G401.6 (cell line): ENCODE results near the gene FYCO1.

ENCODE experiments used
- FAIRE-seq: peaks from 2 replicates; lab custom pipeline; 2012; peaks lifted over from hg19 to GRCh38; lab: Jason Lieb, UNC

Gene FYCO1

DNA sequence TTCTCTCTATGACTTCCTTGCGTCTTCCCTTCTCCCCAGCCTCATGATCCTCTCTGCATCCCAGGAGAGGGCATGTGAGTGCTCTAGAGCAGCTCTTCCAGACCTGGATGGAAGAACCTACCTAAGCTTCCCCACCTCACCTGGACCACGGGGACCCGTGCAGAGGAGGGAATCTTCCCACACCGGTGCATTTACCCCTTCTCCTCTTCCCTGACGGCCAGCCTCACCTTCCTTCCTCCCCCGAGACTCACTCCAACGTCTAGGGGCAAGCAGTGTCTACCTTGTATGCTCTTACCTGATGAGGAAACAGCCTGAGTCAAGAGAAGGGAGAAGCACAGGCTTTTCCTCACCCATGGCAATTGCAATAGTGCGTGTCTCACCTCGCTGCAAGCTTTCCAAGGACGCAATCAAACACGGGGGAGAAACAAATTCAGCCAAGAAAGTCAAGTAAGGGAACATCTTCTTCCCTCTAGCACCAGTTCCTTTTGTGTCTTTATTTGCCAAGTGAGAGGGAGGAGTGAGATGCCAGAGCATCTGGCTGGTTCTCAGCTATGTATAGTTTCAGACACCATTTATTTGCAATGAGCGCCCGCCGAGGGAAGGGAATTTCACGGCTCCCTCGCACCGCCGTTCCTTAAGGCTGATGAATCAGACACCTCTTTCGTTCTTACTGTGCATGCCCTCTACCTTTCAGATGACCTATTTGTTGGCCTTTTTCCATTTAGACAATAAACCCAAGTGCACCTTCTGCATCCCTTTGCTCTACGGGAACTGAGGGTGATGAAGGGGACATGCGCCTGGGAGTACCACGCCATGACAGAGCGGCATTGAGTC, 111.0 kb downstream of the FYCO1 start:
- no peak for FAIRE-seq

GRCh38 chr3:45881078-45882022, 114.3 kb downstream of the FYCO1 start:
- FAIRE-seq: no peak

DNA sequence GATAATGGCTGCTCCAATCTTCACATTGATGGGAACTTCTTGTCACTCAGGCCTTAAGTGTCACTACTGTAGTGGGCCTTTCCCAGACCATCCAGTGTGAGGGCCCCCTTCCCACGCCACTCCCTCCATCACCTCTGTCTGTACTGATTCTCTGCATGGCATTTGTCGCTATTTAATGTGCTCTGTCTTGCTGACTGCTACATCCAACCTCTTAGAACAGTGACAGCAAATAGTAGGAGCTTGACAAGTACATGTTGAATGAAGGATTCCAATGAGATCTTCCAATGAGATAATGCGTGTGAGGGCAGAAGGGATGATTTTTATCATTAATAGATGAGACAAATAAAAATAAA, 114.9 kb downstream of the FYCO1 start:
- no peak for FAIRE-seq

- no peak for FAIRE-seq
Observed at GRCh38 chr3:45878124-45878523, 117.5 kb downstream of the FYCO1 start.

- no peak for FAIRE-seq
Observed at GRCh38 chr3:45874677-45875346, 120.8 kb downstream of the FYCO1 start.

GRCh38 chr3:45873638-45874037, 122.0 kb downstream of the FYCO1 start:
- no peak for FAIRE-seq

- no peak for FAIRE-seq
Observed at GRCh38 chr3:45873036-45873435, 122.6 kb downstream of the FYCO1 start.

- no peak for FAIRE-seq
Observed at GRCh38 chr3:45872569-45872968, 123.1 kb downstream of the FYCO1 start.

GRCh38 chr3:45871780-45872179, 123.8 kb downstream of the FYCO1 start:
- no peak for FAIRE-seq

GRCh38 chr3:45870099-45870498, 125.5 kb downstream of the FYCO1 start:
- FAIRE-seq: no peak

DNA sequence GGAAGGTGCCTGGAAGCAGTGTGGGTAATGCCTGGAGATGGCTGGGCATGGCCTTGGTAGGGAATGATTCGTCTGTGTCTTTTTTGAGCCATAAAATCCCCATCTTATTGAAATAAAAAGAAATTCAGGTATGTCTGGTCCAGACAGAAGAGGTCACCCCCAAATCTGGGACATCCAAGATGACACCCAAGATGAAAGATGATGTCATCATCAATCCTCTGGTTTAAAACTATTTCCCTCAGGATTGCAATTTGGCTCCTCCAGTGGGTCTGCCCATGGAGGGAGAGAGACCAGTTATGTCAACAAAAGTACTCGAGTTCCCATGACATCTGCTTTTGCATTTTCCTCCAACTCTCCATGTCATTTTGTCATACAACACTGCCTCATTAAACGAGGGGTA, 126.0 kb downstream of the FYCO1 start:
- no peak for FAIRE-seq

DNA sequence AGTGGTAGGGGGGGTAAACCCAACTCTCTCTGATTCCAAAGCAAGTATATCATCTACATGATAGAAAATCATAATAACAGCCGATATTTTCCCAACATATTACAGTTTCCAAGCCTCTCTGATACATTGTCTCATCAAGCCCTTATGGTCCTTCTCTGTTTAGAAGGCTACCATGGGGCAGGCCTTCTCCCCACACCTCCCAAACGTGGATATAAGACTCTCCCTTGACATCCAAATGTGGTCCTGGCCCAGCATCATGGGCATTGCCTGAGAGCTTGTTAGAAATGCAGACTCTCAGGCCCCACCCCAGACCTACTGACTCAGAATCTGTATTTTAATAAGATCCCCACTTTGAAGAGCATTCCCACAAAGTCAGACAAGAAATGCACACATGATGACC, 127.0 kb downstream of the FYCO1 start:
- FAIRE-seq: no peak

DNA sequence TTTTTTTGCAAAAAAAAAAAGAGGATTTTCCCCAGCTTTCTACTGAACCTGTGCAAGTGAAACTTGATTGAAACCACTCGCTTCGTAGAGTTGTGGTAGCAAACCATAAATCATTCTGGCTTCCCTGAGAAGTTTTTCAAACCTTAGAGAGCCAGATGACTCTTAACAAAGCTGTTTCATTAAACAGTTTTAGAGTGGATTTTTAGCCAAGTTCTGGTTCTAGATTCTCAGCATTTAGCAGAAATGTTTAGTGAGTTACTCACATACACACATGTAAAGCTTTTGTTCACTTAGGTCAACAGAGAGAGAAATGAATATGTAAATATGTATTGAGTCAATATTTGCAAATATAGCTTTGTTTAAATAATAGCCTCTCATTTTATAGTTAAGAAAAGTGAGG, 127.4 kb downstream of the FYCO1 start:
- no peak for FAIRE-seq
